Chondrocyte (in vitro differentiated cells): Measurements from ENCODE around the gene SLC2A3. TPM values are rescaled to one million over a fixed set of nuclear protein-coding genes. Genes with fewer than 3 reads are reported as not detected.
A peak's percentile ranks its signal among the peaks of the same experiment; 100 is the strongest.
"Not testable (repeated sequence)": the region's sequence is repeated elsewhere in the genome, so short reads cannot be mapped to it uniquely, and the experiment has no call there.

ENCODE experiments used
- DNase-seq: peaks from one replicate; pipeline ENCODE4 v3.0.0; 2021; ENCODE audit warnings: mixed read lengths, low spot score
- H3K27ac Mint-ChIP-seq: one replicate; pipeline ENCODE4 v1.8.0; 2021; ENCODE audit warnings: mild to moderate bottlenecking, moderate library complexity, mixed read lengths; ENCODE audit not compliant: unreplicated experiment
- H3K27me3 Mint-ChIP-seq: 2 replicates; pipeline ENCODE4 v1.8.0; 2021; ENCODE audit warnings: low read depth, mixed read lengths
- H3K36me3 Mint-ChIP-seq: 2 replicates; pipeline ENCODE4 v1.8.0; 2021; ENCODE audit warnings: low read depth, mixed read lengths
- H3K4me1 Mint-ChIP-seq: 2 replicates; pipeline ENCODE4 v1.8.0; 2021; ENCODE audit warnings: low read depth, mild to moderate bottlenecking, mixed read lengths
- H3K4me3 Mint-ChIP-seq: one replicate; pipeline ENCODE4 v1.8.0; 2021; ENCODE audit warnings: mild to moderate bottlenecking, moderate library complexity, mixed read lengths; ENCODE audit not compliant: unreplicated experiment
- H3K9me3 Mint-ChIP-seq: 2 replicates; pipeline ENCODE4 v1.8.0; 2021; ENCODE audit warnings: low read depth, mixed read lengths
- total RNA-seq: library from RNA; stranded (reverse); gene quantifications from 3 replicates; pipeline ENCODE4 v1.2.1, GENCODE V29; 2021
- TF ChIP-seq, protein P1 (sequence below): fragments of 200-600 bp; sonication (generic); IDR thresholded peaks from 2 replicates; pipeline ENCODE4 v1.5.0; 2021; ENCODE audit warnings: antibody characterized with exemption, mild to moderate bottlenecking, moderate library complexity

Gene SLC2A3
- total RNA-seq, 1 donor from 2014 or later, result 75.2 TPM

DNA sequence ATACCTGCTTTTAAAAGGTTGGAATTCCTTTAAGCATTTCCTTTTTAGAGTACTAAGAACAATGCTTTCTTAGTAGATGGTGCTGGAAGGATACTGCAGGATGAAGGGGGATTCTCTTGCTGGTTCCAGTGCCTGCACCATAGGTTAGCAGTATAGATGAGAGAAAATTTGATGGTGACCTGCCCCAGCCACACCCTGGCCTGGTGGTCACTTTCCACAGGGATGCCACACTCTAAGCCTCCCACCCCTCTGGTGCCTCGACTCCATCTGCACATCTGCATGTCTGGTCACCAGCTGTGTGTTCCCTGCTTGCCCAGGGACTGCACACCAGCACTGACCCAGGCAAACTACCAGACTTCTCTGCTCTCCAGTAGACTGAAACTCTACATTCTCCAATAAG lies 19.1 kb downstream of the SLC2A3 start:
- H3K27ac Mint-ChIP-seq, result no peak overlapping the region
- DNase-seq, result no peak
- H3K36me3 Mint-ChIP-seq, result peaks cover 24% of the 10 kb centered on the region
- H3K4me1 Mint-ChIP-seq, result no peaks in the 10 kb centered on the region
- H3K4me3 Mint-ChIP-seq, result no peak overlapping the region
- no peaks in the 10 kb centered on the region for H3K9me3 Mint-ChIP-seq
- H3K27me3 Mint-ChIP-seq, result no peaks in the 10 kb centered on the region
- TF ChIP-seq, protein P1, sequence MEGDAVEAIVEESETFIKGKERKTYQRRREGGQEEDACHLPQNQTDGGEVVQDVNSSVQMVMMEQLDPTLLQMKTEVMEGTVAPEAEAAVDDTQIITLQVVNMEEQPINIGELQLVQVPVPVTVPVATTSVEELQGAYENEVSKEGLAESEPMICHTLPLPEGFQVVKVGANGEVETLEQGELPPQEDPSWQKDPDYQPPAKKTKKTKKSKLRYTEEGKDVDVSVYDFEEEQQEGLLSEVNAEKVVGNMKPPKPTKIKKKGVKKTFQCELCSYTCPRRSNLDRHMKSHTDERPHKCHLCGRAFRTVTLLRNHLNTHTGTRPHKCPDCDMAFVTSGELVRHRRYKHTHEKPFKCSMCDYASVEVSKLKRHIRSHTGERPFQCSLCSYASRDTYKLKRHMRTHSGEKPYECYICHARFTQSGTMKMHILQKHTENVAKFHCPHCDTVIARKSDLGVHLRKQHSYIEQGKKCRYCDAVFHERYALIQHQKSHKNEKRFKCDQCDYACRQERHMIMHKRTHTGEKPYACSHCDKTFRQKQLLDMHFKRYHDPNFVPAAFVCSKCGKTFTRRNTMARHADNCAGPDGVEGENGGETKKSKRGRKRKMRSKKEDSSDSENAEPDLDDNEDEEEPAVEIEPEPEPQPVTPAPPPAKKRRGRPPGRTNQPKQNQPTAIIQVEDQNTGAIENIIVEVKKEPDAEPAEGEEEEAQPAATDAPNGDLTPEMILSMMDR, result no peak

DNA sequence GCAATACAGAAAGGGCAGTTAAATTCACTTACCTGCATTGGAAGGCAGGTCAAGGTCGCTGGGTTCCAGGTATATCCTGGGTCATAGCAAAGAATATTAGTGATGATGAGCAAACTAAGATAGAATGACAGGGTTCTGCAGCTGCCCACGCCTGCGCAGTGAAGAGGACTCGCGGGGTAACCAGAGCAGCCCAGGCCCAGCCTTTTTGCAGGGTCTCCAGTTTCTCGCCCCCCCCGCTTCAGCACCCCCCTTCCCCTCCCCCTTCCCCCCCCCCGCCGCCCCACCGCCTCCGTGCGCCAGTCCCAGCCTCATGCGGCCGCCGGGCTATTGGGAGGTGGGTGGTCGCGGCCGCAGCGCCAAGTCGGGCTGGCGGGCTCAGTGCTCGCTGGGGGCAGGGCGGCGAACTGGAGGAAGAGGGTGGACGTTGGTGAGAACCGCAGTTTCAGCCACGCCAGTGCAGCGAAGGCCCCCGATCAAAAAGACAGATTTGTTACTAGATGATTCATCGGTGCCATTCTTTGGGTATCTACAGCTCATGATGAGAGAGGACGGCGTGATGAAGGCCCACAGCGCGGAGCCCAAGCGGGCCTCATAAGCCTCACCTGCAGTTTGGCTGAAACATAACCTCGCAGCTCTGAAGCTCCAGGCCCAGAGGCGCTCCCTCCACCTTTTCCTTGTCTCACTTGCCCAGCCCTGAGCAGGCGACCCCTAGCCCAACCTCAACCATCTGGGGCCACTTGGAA lies 20.2 kb downstream of the SLC2A3 start:
- Mint-ChIP-seq H3K4me1 (no peaks in the 10 kb centered on the region), H3K36me3 (peaks cover 16% of the 10 kb centered on the region), H3K27ac (no peak overlapping the region), H3K27me3 (no peaks in the 10 kb centered on the region), H3K9me3 (no peaks in the 10 kb centered on the region), H3K4me3 (no peak overlapping the region)
- DNase-seq, result no peak
- TF ChIP-seq, protein P1, result no peak

DNA sequence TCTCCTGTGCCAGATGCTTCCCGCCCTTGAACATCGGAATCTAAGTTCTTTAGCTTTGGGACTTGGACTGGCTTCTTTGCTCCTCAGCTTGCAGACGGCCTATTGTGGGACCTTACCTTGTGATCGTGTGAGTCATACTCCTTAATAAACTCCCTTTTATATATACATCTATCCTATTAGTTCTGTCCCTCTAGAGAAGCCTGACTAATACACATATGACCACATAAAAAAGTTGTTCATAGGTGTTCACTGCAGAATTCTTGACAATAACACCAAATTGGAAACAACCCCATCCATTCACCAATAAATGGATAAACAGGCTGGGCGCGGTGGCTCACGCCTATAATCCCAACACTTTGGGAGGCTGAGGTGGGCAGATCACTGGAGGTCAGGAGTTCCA lies 25.9 kb downstream of the SLC2A3 start:
- Mint-ChIP-seq H3K27ac (peak overlapping the region; percentile 27), H3K4me1 (peaks cover 14% of the 10 kb centered on the region)
- H3K36me3 Mint-ChIP-seq, H3K9me3 Mint-ChIP-seq, DNase-seq, H3K4me3 Mint-ChIP-seq, H3K27me3 Mint-ChIP-seq: not testable (repeated sequence)

DNA sequence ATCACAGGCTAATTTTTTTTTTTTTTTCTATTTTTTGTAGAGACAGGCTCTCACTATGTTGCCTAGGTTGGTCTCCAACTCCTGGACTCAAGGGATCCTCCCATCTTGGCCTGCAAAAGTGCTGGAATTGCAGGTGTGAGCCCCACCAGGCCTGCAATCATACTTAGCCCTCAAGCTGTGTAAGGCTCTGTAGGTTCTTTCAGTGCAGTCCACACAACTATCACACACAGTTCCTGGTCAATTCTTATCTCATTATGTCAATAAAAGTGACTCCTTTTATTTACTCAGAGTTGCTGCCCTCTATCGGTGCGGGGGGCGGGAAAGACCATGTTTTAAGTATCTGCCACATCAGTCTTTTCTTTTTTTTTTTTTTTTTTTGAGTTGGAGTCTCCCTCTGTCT lies 29.0 kb downstream of the SLC2A3 start:
- Mint-ChIP-seq H3K27ac (no peak overlapping the region), H3K4me3 (no peak overlapping the region), H3K27me3 (no peaks in the 10 kb centered on the region), H3K4me1 (peaks cover 19% of the 10 kb centered on the region), H3K9me3 (no peaks in the 10 kb centered on the region), H3K36me3 (no peaks in the 10 kb centered on the region)
- TF ChIP-seq, protein P1, result peak; percentile 71
- no peak for DNase-seq

DNA sequence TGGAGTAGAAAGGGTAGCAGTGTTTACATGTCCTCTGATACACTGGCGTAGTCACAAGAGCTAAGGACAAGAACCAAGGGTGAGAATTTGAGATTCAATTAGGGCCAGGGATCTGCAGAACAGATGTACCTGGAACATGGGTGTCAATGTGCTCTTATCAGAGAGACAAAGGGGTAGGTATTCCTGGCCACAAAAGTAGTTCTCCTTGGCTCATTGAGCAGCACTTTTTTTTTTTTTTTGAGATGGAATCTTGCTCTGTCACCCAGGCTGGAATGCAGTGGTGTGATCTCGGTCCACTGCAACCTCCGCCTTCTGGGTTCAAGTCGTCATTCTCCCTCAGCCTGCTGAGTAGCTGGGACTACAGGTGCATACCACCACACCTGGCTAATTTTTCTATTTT lies 29.7 kb downstream of the SLC2A3 start:
- peaks cover 19% of the 10 kb centered on the region for H3K4me1 Mint-ChIP-seq
- not testable (repeated sequence) for H3K36me3 Mint-ChIP-seq, H3K27ac Mint-ChIP-seq, H3K9me3 Mint-ChIP-seq, DNase-seq, H3K4me3 Mint-ChIP-seq, H3K27me3 Mint-ChIP-seq

DNA sequence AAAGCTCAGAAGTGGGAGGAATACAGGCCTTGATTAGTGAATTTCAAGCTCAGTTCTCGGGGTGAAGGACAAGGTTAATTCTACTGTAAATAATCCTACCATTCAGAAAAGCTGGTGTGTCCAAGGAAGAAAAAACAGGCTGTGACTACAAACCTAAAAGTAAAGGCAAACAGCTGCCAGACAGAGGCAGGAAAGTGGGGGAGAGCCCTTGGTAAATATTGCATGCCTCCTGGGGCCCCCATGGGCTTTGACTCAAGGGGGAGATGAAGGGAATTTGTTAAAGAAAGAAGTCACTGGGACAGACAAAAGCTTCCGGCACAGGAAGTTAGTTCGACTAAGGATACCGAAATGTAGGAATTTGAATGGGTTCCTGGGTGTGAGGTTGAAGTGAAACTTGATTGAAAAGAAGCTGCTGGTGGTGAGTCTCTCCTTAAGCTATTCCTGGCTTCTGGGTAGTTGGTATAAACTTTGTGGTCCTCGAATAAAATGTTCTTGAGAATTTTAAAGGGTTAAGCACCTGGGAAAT lies 30.3 kb downstream of the SLC2A3 start:
- H3K27ac Mint-ChIP-seq, result peak overlapping the region; percentile 43
- not testable (repeated sequence) for DNase-seq, H3K27me3 Mint-ChIP-seq, H3K4me3 Mint-ChIP-seq, H3K36me3 Mint-ChIP-seq, H3K9me3 Mint-ChIP-seq
- H3K4me1 Mint-ChIP-seq, result peaks cover 19% of the 10 kb centered on the region

DNA sequence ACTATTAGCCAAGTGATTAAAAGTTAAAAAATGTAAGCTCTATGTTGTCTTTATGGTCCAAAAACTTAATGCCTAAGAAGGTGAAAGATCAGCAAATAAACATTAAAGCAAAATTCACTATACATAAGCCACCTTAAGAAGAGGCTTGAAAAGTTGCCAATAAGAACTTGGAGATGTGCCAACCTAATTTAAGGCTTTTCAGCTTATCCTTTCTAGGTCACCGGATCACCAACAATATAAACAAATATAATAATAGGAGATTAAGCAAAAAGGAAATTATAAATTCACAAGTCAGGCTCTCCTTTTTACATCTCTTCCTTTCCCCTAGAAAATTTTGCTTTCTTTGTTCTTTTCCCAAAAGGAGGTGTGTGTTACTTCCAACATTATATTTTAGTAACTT lies 30.9 kb downstream of the SLC2A3 start:
- Mint-ChIP-seq H3K4me1 (peaks cover 19% of the 10 kb centered on the region), H3K4me3 (no peak overlapping the region), H3K9me3 (no peaks in the 10 kb centered on the region), H3K36me3 (no peaks in the 10 kb centered on the region), H3K27me3 (no peaks in the 10 kb centered on the region), H3K27ac (peak overlapping the region; percentile 43)
- TF ChIP-seq, protein P1, result no peak
- DNase-seq, result no peak

DNA sequence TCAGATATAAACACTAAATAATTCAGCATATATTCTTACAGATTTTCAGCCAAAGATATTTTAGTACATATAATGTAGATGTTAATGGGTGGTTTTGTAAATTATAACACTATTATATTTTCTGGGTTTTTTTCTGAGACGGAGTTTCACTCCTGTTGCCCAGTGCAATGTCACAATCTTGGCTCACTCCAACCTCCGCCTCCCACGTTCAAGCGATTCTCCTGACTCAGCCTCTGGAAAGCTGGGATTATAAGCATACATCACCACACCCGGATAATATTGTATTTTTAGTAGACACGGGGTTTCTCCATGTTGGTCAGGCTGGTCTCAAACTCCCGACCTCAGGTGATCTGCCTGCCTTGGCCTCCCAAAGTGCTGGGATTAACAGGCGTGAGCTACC lies 33.6 kb downstream of the SLC2A3 start:
- H3K9me3 Mint-ChIP-seq, H3K27me3 Mint-ChIP-seq, DNase-seq, H3K36me3 Mint-ChIP-seq, H3K4me3 Mint-ChIP-seq, H3K27ac Mint-ChIP-seq: not testable (repeated sequence)
- H3K4me1 Mint-ChIP-seq, result peaks cover 19% of the 10 kb centered on the region
